IPS DF 4.7 (cell line): ENCODE data around the gene PDCD7.
"Not testable (repeated sequence)": the region's sequence is repeated elsewhere in the genome, so short reads cannot be mapped to it uniquely, and the experiment has no call there.

Experiments used
- DNase-seq: peaks from one replicate; pipeline ENCODE4 v3.0.0-alpha.2; 2013; ENCODE audit warnings: low spot score; ENCODE audit errors: extremely low read depth

PDCD7 gene

GRCh38 chr15:65130941-65131340 is 2.7 kb downstream of the PDCD7 start:
- DNase-seq: no peak

GRCh38 chr15:65115542-65115941 is 18.1 kb downstream of the PDCD7 start:
- no peak for DNase-seq

DNA sequence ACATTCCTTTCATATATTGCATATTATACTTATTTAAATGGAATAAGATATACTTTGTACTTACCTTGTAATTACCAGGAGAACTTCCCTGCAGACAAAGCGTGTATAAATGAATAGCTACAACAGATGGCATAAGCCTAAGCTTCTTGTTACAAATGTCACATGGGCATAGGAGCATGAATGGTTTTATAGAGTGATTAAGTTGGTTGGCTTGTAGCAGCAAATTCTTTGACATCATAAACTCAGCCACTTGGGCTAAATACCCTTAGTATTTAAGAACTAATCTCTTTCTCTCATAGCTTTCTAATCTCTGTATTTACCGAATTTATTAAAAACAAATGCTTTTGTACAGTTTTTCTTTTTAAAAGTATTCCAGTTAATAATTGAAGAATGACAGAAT is 18.5 kb downstream of the PDCD7 start, which contains the start of gene UBAP1L:
UBAP1L (minus strand) TSS at position 115 of the 400 bp plus-strand sequence. CDS start 8,985 bp downstream, outside the sequence.
- no peak for DNase-seq

DNA sequence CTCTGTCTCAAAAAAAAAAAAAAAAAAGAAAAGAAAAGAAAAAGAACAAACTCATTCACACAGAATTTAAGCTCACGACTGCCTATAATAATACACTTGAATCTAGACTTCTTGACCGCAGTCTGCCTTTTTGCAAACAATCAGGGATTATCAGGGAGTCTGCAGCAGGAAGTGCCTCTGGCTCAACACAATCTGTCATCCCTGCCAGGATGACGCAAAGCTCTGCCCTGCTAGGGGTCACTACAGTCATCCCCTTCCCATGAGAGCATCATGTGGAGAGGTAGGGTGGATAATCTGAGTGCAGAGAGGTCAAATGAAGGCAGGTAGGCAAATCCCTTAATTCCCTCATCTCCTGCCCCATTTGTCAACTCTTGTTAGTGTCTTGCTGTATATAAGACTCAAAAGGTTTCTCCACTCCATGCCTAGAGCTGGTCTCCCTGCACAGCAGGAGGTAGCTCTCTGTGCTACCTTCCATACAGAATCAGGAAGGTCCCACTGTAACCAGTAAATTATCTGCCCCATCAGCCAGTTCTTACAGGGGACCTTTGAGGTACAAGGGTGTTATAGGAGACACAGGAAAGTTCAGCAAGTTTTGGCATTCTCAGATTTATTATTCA is 22.8 kb downstream of the PDCD7 start:
- DNase-seq: no peak

DNA sequence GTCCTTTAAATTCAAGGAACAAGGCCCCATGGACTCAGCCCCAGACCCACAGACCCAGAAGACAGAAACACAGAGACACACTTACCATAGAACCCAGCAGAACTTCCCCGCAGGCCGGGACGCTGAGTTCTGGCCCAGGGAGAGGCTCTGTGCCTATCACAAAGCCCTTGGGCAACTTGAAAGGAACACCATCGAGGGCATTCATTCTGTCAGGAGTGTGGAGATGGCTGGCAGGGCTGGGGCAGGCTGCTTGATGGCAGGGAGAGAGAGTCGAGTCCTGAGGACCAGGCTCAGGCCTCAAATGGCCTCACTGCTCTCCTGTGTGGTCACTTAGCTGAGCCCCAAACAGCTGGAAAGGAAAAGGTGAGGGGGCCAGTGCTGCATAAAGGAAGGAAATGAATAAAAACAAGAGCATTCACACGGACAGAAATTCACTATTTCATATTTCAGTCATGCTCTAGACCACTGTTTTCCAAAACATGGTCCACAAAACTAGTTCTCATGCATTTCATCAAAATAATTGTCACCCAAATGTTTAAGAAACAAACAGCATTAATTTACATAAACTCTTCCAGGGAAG is 27.5 kb downstream of the PDCD7 start:
- no peak for DNase-seq

DNA sequence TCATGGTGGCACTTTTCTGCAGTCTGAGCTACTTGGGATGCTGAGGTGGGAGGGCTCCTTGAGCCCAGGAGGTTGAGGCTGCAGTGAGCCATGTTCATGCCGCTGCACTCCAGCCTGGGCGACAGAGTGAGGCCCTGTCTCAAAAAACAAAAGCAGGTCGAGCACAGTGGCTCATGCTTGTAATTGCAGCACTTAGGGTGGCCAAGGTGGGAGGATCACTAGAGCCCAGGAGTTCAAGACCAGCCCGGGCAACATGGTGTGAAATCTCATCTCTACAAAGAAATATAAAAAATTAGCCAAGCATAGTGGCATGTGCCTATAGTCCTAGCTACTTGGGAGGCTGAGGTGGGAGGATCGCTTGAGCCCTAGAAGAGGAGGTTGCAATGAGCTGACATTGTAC is 28.6 kb downstream of the PDCD7 start:
- no peak for DNase-seq

DNA sequence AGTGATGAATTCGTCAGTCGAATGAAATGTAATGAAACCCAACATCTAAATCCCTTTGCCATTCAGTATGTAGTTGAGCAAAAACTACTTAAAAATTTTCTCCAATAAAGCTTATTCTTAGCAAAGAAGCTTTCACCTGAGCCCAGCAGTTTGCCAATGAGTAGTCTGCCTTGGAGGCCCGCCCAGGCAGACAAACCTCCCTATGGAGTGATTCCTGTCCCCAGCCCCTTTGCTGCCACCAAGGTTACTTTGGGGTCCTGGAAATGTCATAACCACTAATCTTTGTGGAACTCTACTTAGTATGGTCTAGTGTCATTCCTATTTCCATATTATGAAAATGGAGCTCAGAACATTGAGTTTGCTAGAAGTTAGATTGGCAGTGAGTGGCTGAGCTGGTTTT is 30.7 kb downstream of the PDCD7 start:
- no peak for DNase-seq

GRCh38 chr15:65101891-65102708 is 31.5 kb downstream of the PDCD7 start:
- DNase-seq: no peak

GRCh38 chr15:65101411-65101890 is 32.2 kb downstream of the PDCD7 start:
- no peak for DNase-seq

- no peak for DNase-seq
Measured at GRCh38 chr15:65100442-65100841, 33.2 kb downstream of the PDCD7 start.

- DNase-seq: not testable (repeated sequence)
Measured at GRCh38 chr15:65099801-65100200, 33.8 kb downstream of the PDCD7 start.

- DNase-seq: no peak
Measured at GRCh38 chr15:65099336-65099735, 34.3 kb downstream of the PDCD7 start.

DNA sequence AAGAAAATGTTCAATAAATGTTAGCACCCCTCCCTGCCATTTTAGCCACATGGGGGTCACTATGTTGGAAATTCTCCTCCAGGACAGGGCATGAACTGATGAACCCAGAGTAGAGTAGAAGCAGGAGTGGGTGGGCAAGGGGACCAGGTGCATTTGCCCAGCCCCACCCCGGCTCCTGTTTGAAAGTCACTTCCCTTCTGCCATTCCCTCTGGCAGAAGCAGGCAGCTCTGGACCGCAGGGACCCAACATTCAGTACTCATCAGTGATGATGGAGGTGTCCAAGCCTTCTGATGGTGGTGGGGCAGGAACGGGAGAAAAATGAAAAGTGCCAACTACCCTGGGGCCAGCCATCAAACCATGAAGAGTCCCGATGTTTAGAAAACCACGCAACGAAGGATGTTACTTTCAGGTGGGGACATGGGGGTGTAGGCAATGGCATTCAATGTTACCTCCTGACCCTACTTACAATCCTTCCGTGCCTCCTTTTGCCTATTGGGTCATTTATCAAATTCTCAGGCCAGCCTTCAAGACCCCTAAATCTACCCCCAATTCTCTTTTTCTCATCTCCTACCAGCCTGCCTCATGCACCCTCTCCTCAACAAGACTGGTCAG is 35.9 kb downstream of the PDCD7 start:
- DNase-seq: no peak

- DNase-seq: no peak
Measured at GRCh38 chr15:65096481-65097385, 36.9 kb downstream of the PDCD7 start.

GRCh38 chr15:65095747-65096104 is 37.9 kb downstream of the PDCD7 start:
- DNase-seq: no peak

GRCh38 chr15:65095011-65095746 is 38.4 kb downstream of the PDCD7 start:
- no peak for DNase-seq

- no peak for DNase-seq
Measured at GRCh38 chr15:65094294-65094995, 39.2 kb downstream of the PDCD7 start.

- not testable (repeated sequence) for DNase-seq
Measured at GRCh38 chr15:65093793-65094170, 39.8 kb downstream of the PDCD7 start.

DNA sequence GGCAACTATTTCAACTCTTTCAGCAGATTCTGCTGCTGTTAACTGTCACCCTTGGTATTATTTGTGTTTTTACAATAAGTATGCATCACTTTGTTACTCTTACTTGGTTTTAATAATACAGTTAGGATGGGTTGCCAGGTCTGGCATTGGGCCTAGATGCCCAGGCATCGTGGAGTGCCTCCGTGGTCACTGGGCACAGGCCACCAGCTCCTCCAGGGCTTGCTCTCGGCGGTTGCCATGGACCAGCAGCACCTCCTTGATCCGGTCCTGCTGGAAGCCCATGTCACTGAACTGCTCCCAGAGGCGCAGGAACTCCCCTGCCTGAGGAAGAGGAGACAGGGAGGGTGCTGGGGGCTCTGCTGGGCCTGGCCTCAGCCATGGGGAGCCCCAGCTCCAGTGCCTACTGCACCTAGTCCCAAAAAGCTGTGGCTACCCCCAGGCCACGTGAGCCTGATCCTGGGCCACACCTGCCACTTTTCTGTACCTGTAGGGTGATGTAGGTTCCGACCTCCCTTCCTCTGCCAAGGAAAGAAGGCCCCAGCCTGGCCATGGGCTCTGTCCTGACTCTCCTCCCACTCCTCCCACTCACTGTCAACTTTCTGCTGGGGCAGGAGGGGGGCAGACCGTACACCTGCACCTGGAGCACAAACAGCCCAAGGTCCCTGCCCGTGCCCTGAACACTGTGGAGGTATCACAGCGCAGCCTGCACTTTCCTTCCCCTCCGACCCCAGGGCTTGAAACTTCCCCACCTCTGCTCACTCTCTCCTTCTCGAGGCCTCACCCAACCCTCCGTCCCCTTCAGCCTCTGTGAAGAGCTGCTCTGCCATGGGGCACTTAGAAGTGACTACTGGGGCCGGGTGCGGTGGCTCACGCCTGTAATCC is 40.5 kb downstream of the PDCD7 start:
- DNase-seq: no peak
